MV-4-11 (cell line): ENCODE results near the gene KCNQ1.

Experiments used
- DNase-seq: peaks from one replicate; lab custom pipeline; 2025; lab: John Stamatoyannopoulos, UW

The KCNQ1 gene

DNA sequence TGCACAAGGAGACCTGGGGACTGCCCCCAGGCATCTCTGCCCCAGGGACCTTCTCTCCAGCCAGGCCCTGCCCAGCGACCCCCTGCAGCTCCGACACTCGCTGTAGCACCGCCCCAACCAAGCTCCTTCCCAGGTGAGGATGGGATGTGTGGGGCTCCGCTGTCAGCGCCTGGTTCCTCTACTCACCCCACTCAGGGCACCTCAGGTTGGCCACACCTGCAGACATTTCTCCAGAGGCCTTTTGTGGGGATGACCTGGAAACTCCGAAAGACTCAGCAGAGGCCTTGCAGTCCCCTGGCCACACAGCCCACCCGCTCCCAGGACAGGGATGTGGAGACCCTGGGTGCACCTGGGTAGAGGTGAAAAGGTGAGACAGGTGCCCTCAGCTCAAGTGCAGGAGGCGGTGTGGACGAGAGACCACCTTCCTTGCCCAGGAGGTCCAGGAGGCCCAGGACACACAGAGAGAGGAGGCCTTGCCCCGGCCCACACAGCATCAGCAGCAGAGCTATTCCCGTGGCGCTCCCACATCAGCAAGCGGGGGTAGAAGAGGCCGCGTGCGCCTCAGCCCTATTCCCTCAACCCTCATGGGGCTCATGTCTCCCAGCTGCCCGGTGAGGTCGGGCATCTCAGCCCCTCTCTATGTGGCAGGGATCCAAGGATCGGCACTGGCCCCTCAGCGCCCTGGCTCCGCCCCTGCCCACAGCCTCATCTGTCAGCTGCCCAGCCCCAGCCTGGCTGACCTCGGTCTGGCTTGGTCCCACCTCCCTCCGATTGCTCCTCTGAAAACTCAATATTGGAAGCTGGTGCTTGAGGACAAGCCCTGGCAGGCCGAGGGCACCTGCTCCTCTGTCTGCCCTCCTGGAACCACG lies 21.4 kb upstream of the KCNQ1 start:
- DNase-seq: no peak

DNA sequence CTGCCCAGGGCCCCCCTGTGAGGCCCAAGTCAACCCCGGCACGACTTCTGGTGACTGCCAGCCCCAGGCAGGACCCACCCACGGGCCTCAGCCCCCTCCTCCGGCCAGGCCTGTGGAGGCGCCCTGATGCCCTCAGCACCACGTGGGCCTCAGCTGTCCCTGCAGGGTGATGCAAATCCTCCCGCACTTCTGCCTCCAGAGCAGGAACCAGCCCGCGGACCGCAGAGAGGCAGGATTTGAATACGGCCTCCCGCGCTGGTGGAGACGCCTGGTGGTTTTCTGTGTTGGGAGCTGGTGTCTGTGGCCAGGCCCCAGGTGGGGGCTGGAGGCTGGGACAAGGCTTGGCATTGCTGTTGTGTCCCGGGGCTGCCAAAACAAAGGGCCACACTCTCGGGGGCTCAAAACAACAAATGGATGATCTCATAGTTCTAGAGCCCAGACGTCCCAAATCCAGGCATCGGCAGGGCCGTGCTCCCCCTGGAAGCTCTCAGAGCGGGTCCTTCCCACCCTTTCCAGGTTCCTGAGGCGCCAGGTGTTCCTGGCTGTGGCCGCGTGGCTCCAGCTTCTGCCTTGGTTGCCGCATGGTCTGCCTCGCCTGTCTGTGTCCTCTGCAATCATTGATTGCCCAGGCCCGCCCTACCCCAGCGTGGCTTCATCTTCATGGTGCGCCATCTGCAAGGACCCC lies 19.9 kb upstream of the KCNQ1 start:
- DNase-seq: peak; percentile 53

DNA sequence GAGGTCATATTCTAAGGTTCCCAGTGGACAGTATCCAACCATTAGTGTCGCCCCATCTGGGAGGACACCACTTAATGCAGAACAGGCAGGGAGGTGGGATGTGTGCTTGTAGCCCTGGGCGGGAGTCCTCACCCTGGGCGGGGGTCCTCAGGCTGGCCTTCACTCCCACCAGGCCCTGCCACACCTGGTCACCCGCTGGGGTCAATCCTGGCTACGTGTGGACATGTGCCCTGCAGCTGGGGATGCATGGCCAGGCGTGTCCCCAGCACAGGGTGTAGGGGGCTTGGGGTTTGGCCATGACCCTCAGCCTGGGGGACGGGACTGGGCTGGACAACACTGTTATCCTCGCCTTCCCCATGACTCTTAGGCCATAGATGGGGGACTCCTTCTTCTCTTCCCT lies 19.3 kb upstream of the KCNQ1 start:
- DNase-seq: no peak

DNA sequence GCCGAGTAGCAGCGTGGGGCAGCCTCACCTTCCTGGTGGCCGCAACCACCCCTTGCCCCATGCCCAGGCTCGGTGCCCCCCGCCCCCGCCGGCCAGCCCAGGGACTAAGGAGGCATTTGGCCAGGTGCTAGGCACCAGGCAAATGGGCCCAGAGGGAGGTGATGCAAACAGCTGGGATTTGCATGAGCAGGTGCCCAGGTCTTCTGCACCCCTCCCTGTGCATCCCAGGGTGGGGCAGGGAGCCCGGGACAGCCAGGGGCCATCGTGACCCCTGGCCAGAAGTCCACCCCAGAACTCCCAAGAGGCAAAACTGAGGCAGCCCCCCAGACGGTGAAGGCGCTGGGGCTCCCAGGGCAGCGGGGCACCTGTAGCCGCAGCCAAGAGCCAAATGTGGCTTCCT lies 18.6 kb upstream of the KCNQ1 start:
- DNase-seq: no peak

DNA sequence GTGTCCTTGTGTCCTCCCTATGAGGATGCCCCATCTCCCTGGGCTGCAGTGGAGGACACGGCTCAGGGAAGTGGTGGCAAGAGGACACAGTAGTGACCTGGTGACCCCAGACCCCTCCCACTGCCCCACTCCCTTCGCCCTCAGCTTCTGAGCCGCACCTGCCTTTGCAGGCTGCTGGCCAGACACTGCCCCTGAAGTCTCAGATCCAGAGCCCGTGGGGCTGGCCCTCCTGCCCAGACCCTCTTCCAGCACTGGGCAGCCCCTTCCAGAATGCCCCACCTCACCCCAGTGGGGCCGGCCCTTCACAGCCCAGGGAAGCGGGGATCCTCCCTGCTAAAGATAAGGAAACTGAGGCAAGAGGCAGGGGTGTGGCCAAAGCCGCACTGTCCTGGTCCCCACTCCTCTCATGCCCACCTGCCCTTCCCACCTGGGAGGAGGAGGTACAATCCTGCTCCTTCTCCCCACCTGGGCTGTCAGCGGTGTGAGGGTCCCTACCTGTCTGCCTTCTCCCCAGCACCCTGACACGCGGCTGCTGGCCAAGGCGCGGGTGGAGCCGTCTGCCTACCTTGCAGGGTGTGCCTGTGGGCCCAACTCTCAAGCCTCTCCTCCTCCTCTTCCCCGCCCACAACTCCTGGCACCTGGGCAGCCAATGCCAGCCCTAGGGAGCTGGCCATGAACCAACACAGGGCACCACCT lies 17.8 kb upstream of the KCNQ1 start:
- DNase-seq: no peak

DNA sequence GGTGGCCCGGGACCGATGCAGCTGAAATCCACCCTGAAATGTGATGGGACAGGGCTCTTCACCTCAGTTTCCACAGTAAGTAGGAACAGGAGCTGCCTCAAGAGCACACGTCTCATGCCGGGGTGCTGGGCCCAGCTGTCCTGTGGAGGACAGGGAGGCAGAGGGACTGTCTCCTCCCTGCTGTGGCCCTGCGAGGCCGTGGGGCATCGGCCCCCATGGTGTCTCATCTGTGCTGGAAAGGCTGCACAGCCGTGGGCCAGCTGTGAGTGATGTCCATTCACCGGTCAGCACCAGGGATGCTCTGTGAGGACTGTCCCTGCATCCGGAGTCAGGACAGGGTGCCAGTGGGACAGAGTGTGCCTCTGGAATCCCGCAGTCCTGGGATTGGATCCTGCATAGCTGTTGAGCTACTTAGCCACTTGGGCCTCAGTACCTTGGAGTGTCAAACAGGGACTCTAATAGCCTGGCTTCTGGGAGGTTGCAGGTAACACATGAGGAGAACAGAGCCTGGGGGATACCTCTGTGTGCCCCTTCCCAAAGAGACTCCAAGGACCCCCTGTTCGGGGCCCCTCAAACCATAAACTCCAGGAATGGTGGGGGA lies 17.0 kb upstream of the KCNQ1 start:
- no peak for DNase-seq

DNA sequence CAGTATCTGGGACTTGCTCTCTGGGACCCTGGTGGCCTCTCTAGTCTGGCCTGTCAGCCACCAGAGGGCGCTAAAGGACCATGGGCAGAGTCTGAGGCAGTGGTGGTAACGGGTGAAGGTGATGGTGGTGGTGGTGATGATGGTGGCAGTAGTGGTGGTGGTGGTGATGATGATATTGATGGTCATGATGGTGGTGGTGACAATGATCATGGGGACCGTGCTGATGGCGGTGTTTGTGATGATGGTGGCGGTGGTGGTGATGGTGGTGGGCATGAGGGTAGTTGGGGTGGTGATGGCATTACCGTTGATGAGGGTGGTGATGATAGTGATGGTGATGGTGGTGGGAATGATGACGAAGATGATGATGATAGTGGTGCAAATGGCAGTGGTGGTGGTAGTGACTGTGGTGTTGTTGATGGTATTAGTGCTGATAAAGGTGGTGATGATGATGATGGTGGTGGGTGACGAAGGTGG lies 16.4 kb upstream of the KCNQ1 start:
- peak; percentile 48 for DNase-seq

DNA sequence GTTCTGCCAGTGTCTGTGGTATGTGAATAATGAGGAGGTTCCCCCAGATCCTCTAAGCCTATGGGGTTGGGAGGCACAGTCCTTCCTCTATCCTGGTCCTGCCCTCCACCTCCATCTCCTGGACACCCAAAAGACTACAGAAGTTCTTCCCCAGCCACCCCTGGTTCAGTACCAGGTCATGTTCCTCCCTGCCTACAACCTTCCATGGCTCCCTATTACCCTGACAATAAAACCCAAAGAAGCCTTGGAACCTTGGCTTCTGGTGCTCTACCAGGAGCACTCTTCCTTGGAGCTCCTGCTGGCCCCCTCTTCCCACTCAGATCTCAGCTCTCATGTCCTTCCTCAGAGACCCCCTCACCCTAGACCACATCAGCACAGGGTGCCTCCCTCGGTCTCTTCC lies 13.4 kb upstream of the KCNQ1 start:
- no peak for DNase-seq

DNA sequence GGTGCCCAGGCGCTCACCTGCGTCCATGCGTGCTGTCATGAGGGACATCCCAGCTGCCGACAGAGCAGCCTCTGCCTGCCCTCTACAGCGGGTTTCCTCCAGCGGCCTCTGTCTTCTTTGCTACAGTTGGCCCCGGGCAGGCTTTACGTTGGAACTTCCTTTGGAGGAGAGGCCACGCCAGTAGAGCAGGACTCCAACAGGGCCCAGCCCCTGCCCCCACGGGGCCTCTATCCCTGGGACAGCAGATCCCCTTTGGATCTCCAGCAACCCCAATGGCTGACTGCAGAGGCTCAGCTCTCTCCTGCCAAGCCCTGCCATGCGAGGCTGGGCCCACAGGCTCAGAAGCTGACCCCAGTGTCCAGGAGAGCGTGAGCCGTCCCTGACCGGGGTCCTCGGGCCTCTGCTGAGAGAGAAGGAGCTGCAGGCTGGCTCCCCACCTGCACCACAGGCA lies 12.6 kb upstream of the KCNQ1 start:
- DNase-seq: no peak

DNA sequence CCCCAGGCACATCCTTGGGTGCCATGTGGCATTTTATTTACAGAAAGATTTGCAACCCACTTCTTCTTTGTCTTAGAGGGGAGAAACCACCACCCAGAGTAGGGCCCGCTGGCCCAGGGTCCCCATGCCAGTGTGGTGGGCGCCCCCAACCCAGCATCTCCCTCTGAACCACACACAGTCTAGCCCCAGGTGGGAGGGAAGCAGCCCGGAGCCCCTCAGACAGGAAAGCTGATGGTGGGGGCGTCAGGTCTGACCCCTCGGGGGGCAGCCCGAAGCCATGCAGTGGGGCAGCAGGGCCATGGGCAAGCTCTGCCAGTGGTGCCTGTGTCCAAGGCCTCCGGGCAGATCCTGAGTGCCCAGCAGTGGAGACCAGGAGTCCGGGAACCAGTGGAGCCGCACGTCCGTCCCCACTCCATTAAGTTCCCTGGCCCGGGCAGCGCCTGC lies 12.2 kb upstream of the KCNQ1 start:
- no peak for DNase-seq

DNA sequence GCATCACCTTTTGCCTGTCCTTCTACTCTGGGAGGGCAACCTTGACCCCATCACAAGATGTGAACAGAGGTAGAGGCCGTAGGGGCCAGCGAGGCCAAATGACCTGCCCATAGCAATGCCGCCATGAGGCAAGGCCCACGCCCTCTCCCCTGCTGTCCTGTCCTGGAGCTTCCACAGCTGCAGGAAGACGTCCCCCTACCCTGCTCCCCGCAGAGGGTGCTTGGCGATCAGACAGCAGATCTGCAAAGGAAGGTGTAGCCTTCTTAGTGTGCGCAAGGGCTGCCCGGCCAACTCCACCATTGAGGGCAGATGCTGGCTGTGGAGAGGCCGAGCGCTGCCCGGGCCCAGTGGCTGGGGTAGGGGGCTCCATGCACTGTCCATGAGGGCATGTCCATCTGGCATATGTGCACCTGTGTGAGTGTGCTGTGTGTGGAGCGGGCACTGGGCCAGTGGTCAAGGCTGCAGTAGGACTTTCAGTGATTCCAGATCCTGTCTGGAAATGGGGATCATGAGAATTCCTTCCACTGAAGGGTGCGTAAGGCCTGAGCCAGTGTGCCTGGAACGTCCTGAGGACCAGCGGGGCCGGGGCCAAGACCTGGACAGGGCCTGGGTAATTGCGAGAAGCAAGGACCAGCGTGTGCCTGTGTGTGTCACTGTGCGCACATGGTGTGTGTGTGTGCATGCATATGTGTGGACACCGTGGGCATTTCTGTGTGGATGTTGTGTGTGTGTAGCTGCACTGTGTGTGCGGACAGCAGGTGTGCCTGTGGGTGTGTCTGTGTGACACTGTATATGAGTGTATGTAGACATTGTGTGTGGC lies 11.5 kb upstream of the KCNQ1 start:
- DNase-seq: no peak

DNA sequence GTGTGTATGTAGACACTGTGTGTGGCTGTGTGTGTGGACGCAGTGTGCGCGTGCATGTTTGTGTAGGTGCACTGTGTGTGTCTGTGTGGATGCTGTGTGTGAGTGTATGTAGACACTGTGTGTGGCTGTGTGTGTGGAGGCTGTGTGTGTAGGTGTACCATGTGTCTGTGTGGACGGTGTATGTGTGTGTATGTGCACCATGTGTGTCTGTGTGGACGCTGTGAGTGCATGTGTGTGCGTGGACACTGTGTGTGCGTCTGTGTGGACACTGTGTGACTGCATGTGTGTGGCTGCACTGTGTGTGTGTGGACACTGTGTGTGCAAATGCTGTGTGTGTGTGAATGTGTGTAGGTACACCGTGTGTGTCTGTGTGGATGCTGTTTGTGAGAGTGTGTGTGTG lies 10.8 kb upstream of the KCNQ1 start:
- no peak for DNase-seq

DNA sequence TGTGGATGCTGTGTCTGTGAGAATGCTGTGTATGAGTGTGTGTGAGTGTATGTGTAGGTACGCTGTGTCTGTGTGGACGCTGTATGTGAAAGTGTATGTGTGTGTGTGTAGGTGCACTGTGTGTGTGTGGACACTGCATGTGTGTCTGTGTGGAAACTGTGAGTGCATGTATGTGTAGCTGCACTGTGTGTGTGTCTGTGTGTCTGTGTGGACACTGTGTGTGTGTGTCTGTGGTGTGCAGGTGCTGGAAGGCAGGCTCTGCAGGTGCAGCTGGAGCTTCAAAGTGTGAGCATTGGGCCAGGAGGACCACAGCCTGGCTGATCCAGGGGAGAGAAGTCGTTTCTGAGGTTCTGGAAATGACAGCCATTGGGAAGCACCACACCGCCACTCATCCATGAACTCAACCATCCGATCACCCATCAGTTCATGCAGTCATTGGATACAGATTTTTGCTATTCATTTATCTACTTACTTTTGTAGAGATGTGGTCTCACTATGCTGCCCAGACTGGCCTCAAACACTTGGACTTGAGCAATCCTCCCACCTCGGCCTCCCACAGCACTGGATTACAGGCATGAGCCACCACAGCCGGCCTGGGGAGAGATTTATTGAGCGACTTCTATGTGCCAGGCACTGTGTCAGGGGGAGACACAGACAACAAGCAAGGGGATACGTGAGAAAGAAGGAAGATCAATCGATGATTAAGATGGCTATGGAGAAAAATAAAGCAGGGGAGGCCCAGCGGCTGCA lies 10.1 kb upstream of the KCNQ1 start:
- no peak for DNase-seq

DNA sequence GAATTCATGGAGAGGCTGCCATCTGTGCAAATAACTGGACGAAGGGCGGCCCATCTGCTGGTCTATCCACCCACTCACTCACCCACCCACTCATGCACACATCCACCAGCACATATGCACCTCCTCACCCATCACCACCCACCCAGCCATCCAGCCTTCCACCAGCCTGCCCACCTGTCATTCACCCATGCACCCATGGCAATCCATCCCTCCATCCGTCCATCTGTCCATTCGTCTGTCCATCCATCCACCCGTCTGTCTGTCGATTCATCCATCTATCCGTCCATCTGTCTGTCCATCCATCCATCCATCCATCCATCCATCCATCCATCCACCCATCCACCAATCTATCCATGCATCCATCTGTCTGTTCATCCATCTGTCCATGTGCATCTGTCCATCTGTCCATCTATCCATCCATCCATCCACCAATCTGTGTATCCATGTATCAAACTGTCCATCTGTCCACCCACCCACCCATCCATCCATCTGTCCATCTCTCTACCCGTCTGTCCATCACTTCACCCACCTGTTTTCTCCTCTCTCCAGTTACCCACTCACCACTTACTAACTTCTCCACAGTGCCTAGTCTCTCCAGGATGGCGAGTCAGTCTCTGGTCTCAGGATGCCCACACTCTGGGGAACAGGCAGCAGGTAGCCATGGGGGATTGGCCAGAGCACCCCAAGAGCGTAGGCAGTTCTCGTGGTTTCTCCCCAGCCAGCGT lies 9.4 kb upstream of the KCNQ1 start:
- DNase-seq: no peak

DNA sequence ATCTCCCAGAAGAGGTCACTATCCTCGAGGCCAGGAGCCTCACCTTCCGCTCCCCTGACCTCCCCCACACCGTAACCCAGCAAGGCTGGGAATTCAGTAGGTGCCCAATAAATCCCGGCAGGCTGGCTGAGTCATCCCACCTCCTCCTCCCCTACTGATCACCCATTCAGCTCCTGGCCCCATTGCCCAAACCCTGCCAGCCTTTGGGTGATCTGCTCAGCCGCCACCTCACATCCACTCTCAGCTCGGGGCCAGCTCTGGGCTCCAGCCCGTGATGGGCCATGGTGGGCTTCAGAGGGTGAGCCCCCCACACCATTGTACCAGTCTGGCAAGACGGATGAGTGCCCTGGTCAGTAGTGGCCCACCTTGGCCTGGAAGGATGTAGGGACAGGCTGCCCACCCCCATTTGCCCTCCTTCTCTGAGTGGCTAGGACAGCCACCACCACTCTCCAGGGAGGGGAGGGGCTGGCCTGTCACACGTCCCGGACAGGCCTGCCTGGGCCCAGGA lies 8.7 kb upstream of the KCNQ1 start:
- DNase-seq: no peak

DNA sequence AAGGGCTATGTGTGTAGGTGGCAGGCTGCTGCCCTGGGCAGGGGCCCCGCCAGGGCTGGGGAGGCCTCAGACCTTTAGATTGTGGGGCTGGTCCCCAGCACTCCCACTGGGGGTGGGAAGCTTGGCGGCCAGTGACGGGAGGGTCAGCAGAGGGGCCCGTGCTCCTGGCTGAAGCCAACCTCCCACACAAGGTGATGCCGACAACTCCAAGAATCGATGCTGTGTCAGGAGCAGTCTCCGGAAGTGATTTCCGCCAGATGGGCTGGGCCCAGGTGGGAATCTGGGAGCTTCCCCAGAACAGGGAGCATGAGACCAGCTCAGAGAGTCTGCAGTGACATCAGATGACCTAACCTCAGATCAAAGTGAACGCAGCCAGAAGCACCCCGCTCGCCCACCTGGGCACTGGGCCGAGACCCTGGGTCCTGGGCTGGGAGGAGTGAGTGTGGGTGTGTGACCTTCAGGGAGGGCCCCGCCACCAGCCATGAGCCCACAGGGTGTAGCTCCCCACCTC lies 8.2 kb upstream of the KCNQ1 start:
- no peak for DNase-seq

DNA sequence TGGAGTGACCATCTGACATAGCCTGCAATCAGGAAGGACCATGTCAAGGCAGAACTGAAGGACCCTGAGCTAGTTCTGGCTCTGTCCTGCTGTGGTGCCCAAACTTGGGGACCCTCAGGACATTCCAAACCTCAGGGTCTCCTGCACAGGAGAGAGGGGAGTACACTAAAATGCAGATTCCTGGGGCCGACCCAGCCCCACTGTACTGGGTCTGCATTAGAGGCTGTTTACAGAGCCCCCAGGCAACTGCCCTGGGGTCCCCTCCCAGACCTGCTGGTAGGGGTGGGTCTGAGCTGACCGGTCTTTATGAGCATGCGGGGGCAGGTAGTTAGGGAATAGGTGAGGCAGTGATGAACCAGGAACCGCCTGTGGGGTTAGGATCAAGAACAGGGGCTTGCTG lies 7.3 kb upstream of the KCNQ1 start:
- no peak for DNase-seq

DNA sequence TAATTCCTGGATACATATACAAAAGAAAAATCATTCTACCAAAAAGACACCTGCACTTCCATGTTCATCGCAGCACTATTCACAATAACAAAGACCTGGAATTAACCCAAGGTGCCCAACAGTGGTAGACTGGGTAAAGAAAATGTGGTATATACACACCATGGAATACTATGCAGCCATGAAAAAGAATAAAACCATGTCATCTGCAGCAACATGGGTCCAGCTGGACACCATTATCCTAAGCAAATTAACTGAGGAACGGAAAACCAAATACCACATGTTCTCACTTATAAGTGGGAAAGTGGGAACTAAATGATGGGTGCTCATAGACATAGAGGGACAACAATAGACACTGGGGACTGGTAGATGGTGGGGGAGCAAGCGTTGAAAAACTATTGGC lies 5.0 kb upstream of the KCNQ1 start:
- DNase-seq: no peak

DNA sequence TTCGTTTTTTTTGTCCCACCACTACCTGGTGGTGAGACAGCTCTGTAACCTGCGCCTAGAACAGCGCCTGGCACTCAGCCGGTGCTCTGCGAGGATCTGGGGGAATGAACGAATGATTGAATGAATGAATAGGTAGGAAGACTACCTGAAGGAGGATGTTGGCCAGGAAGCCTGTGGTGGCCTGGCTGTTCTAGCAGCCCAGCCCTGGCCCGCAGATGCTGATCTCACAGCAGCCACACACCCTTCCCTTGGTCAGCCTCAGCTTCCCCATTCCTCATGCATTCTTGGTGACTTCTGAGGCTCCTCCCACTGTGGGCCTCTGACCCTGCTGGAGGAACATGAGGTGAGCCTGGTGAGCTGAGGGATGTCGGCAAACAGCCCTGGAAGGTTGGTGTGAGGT lies 4.2 kb upstream of the KCNQ1 start:
- DNase-seq: peak; percentile 47

DNA sequence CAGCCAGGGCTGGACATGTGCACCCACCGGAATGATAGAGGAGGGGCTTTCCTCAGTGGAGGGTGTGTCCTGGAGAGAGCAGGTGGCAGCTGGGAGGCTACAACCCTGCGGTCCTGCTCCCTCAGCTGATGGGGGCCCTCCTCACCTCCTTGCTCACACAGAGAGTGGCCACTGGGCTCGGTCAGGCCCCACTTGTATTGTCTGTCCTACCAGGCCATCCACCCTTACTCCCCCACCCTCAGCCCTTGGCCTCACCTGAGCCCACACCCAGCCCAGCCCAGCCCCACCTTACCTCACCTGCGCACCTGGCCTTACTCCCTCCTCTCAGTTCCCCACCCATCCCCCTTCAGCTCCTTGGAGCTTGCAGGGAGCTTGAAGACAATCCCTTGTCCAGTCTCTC lies 3.6 kb upstream of the KCNQ1 start:
- DNase-seq: no peak
